ENCODE results near the gene TSPOAP1.
A peak's percentile ranks its signal among the peaks of the same experiment; 100 is the strongest.

DNA sequence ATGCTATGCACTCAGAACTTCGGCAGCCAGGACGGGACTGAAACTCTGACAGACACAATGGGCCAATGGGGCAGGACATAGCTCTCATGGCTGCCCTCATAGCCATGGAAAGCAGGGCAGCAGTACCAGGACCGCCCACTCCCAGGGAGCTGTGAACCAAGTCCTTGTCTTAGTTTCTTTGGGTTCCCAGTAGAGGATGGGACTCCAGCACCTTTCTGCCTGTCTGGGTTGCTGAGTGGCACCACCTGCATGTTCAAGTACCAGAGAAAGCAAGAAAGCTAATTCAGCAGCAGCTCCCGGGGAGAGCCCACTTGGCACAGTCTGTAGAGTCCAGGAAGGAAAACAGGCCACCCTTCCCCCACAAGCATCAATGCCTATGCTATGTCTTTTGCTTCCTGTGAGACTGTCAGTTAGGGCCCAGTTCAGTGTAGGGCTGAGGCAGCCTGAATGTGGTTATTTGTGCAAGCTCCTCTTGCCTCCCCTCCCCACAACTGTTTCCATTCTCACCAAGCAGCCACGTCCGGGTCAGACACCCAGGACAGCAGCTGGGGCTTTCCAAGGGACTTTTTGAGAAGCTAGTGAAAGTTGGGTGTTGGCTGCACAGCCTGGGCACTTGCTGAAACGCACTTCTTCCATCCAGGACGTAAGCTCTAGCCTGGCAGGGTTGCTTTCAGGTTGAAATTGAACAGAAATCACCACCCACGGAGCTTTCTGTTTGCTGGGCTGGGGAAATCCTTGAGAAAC, 15.6 kb upstream of the TSPOAP1 start:
- TF ChIP-seq, protein P1, sequence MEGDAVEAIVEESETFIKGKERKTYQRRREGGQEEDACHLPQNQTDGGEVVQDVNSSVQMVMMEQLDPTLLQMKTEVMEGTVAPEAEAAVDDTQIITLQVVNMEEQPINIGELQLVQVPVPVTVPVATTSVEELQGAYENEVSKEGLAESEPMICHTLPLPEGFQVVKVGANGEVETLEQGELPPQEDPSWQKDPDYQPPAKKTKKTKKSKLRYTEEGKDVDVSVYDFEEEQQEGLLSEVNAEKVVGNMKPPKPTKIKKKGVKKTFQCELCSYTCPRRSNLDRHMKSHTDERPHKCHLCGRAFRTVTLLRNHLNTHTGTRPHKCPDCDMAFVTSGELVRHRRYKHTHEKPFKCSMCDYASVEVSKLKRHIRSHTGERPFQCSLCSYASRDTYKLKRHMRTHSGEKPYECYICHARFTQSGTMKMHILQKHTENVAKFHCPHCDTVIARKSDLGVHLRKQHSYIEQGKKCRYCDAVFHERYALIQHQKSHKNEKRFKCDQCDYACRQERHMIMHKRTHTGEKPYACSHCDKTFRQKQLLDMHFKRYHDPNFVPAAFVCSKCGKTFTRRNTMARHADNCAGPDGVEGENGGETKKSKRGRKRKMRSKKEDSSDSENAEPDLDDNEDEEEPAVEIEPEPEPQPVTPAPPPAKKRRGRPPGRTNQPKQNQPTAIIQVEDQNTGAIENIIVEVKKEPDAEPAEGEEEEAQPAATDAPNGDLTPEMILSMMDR (IDR thresholded peaks at IDR 0.05; ENCODE audit: low read depth, low read length), result no peak
- TF ChIP-seq POLR2A (IDR thresholded peaks at IDR 0.05; ENCODE audit: extremely low read depth, insufficient read length), result peak; percentile 34
